CD4-positive, alpha-beta memory T cell (primary cell): ENCODE results near the gene DGKD. TPM values are rescaled to one million over a fixed set of nuclear protein-coding genes. Genes with fewer than 3 reads are reported as not detected.
A peak's percentile ranks its signal among the peaks of the same experiment; 100 is the strongest.

Source experiments
- CTCF ChIA-PET: fragments of 350-600 bp; sonication (Branson Sonifier 250); formaldehyde crosslinking; loops from one replicate; lab custom pipeline; 2021; ENCODE audit warnings: inconsistent platforms; ENCODE audit not compliant: partially characterized antibody; lab: Charles Lee
- POLR2A ChIA-PET: fragments of 350-600 bp; sonication (Branson Sonifier 250); formaldehyde crosslinking; loops from one replicate; lab custom pipeline; 2021; ENCODE audit not compliant: partially characterized antibody; lab: Charles Lee
- DNase-seq, 5 donors: peaks; one replicate each; pipeline versions ENCODE4 v3.0.0 to v3.0.0-alpha.2; 2020 to 2022; ENCODE audit warnings: mixed read lengths in 1 of 5
- H3K27ac ChIP-seq: one replicate; pipeline ENCODE4 v1.7.0; 2013; ENCODE audit warnings: low read depth, low read length
- H3K27me3 ChIP-seq: 2 replicates; pipeline ENCODE4 v1.7.0; 2013; ENCODE audit warnings: mild to moderate bottlenecking, low read length, moderate library complexity; ENCODE audit not compliant: insufficient read depth
- H3K36me3 ChIP-seq: 2 replicates; pipeline ENCODE4 v1.7.0; 2013; ENCODE audit warnings: mild to moderate bottlenecking, low read length, moderate library complexity; ENCODE audit not compliant: insufficient read depth
- H3K4me1 ChIP-seq: 2 replicates; pipeline ENCODE4 v1.7.0; 2013; ENCODE audit warnings: mild to moderate bottlenecking, low read length, moderate library complexity; ENCODE audit not compliant: insufficient read depth
- H3K4me3 ChIP-seq, 2 donors: one replicate each; pipeline ENCODE4 v1.7.0; 2013; ENCODE audit warnings: low read length in 2 of 2, mild to moderate bottlenecking in 1 of 2
- H3K9me3 ChIP-seq, 2 donors: one replicate each; pipeline ENCODE4 v1.7.0; 2013; ENCODE audit warnings: low read length in 2 of 2, control low read depth in 1 of 2; ENCODE audit not compliant: control insufficient read depth in 1 of 2
- H3K27ac Mint-ChIP-seq, 7 donors: one replicate each; pipeline ENCODE4 v1.8.0; 2020 to 2021; ENCODE audit warnings: mixed read lengths in 7 of 7, mild to moderate bottlenecking in 6 of 7, inconsistent platforms in 3 of 7, moderate library complexity in 3 of 7
- H3K27me3 Mint-ChIP-seq, 2 donors: one replicate each; pipeline ENCODE4 v1.8.0; 2020 to 2021; ENCODE audit warnings: mixed read lengths in 2 of 2
- H3K36me3 Mint-ChIP-seq, 2 donors: one replicate each; pipeline ENCODE4 v1.8.0; 2020 to 2021; ENCODE audit warnings: mixed read lengths in 2 of 2, inconsistent platforms in 1 of 2, mild to moderate bottlenecking in 1 of 2
- H3K4me1 Mint-ChIP-seq, 4 donors: one replicate each; pipeline ENCODE4 v1.8.0; 2020 to 2021; ENCODE audit warnings: mixed read lengths in 4 of 4, mild to moderate bottlenecking in 1 of 4
- H3K4me3 Mint-ChIP-seq, 8 donors: one replicate each; pipeline ENCODE4 v1.8.0; 2020 to 2021; ENCODE audit warnings: mixed read lengths in 8 of 8, mild to moderate bottlenecking in 7 of 8, moderate library complexity in 6 of 8, inconsistent platforms in 3 of 8
- H3K9me3 Mint-ChIP-seq, 8 donors: one replicate each; pipeline ENCODE4 v1.8.0; 2020 to 2021; ENCODE audit warnings: mixed read lengths in 8 of 8, mild to moderate bottlenecking in 5 of 8, inconsistent platforms in 3 of 8, moderate library complexity in 1 of 8
- intact Hi-C: fragments of 100-400 bp; cut with micrococcal nuclease; formaldehyde crosslinking; loops from one replicate; pipeline ENCODE4 v1.15.1; 2023
- polyA plus RNA-seq, 2 donors: library from polyadenylated mRNA; unstranded; fragments of 300-500 nt; fragmentation: Illumina TruSeq; gene quantifications; one replicate each; pipeline ENCODE4 v1.2.3, GENCODE V29; 2021
- total RNA-seq, 2 experiments: library from RNA; stranded (reverse); gene quantifications; one replicate each; pipeline ENCODE4 v1.2.3, GENCODE V29; 2021

DGKD gene
- total and polyA plus RNA-seq, 4 experiments from 2014 or later, result 8.9 to 136 (median 78.8) TPM

- no peaks in the 10 kb centered on the region for H3K27me3 ChIP-seq
- DNase-seq, result no peak
- no peaks in the 10 kb centered on the region for H3K9me3 ChIP-seq
- ChIA-PET POLR2A (interaction anchor here (1.0 to 10.4 kb wide), 2 partner anchors 8 to 13 kb away, joined by 3 to 225 read pairs; no protein-coding TSS in a partner anchor), CTCF (interaction anchor here (1.6 to 18.3 kb wide), 4 partner anchors 10 to 28 kb away, joined by 3 to 342 read pairs (median 16); no protein-coding TSS in a partner anchor)
- no peak overlapping the region for H3K4me3 ChIP-seq
- peaks cover 99% of the 10 kb centered on the region for H3K4me1 ChIP-seq
- Mint-ChIP-seq H3K4me1 (peaks cover 62 to 95% (median 83%) of the 10 kb centered on the region in 4 donors), H3K27ac (peak overlapping the region; percentile 71 to 90 (median 83)), H3K9me3 (peaks cover 0 to 2% (median 0%) of the 10 kb centered on the region in 8 donors), H3K27me3 (no peaks in the 10 kb centered on the region), H3K36me3 (peaks cover 11 to 16% of the 10 kb centered on the region in 2 donors), H3K4me3 (peak overlapping the region in 5 of 8 donors; percentile 13 to 80 (median 44))
- no peaks in the 10 kb centered on the region for H3K36me3 ChIP-seq
- intact Hi-C loops, result no loop called here
- peak overlapping the region; percentile 1 for H3K27ac ChIP-seq
Measured at GRCh38 chr2:233414273-233414654, 60.0 kb downstream of the DGKD start.

- Mint-ChIP-seq H3K27me3 (no peaks in the 10 kb centered on the region), H3K36me3 (peaks cover 16 to 17% of the 10 kb centered on the region in 2 donors), H3K4me1 (peaks cover 61 to 95% (median 83%) of the 10 kb centered on the region in 4 donors), H3K27ac (peak overlapping the region; percentile 81 to 92 (median 85)), H3K4me3 (peak overlapping the region in 6 of 8 donors; percentile 39 to 86 (median 76)), H3K9me3 (peaks cover 0 to 2% (median 0%) of the 10 kb centered on the region in 8 donors)
- Histone ChIP-seq H3K4me1 (peaks cover 99% of the 10 kb centered on the region), H3K36me3 (no peaks in the 10 kb centered on the region), H3K27ac (no peak overlapping the region), H3K27me3 (no peaks in the 10 kb centered on the region), H3K9me3 (no peaks in the 10 kb centered on the region), H3K4me3 (no peak overlapping the region)
- CTCF ChIA-PET, result interaction anchor here (1.6 to 18.3 kb wide), 4 partner anchors 10 to 27 kb away, joined by 3 to 342 read pairs (median 16); no protein-coding TSS in a partner anchor
- POLR2A ChIA-PET, result interaction anchor here (1.0 to 10.4 kb wide), 2 partner anchors 9 to 12 kb away, joined by 3 to 225 read pairs; no protein-coding TSS in a partner anchor
- no peak for DNase-seq
- intact Hi-C loops, result no loop called here
Measured at GRCh38 chr2:233414777-233415570, 60.7 kb downstream of the DGKD start.

GRCh38 chr2:233416199-233416598 is 61.9 kb downstream of the DGKD start:
- H3K4me3 Mint-ChIP-seq, result peak overlapping the region in 4 of 8 donors; percentile 16 to 80 (median 42)

GRCh38 chr2:233416706-233417105 is 62.4 kb downstream of the DGKD start:
- no peaks in the 10 kb centered on the region for H3K27me3 ChIP-seq
- Mint-ChIP-seq H3K4me3 (peak overlapping the region in 3 of 8 donors; percentile 33 to 52 (median 52)), H3K4me1 (peaks cover 63 to 95% (median 82%) of the 10 kb centered on the region in 4 donors), H3K27me3 (no peaks in the 10 kb centered on the region), H3K27ac (peak overlapping the region in 2 of 7 donors; percentile 26 to 96), H3K36me3 (peaks cover 16 to 17% of the 10 kb centered on the region in 2 donors), H3K9me3 (peaks cover 0 to 2% (median 0%) of the 10 kb centered on the region in 8 donors)
- ChIA-PET CTCF (interaction anchor here (0.8 to 18.3 kb wide), 5 partner anchors 9 to 26 kb away, joined by 3 to 342 read pairs (median 3); no protein-coding TSS in a partner anchor), POLR2A (interaction anchor here (1.0 to 10.4 kb wide), 4 partner anchors 10 to 165 kb away, joined by 3 to 225 read pairs (median 4); partner anchors contain the start of gene ATG16L1)
- H3K4me1 ChIP-seq, result peaks cover 99% of the 10 kb centered on the region
- H3K4me3 ChIP-seq, result no peak overlapping the region
- H3K27ac ChIP-seq, result no peak overlapping the region
- no peaks in the 10 kb centered on the region for H3K36me3 ChIP-seq
- intact Hi-C loops, result no loop called here
- H3K9me3 ChIP-seq, result no peaks in the 10 kb centered on the region
- DNase-seq, result no peak

More at GRCh38 chr2:233416199-233416598, 61.9 kb downstream of the DGKD start:
- no peaks in the 10 kb centered on the region for H3K36me3 ChIP-seq
- Mint-ChIP-seq H3K27me3 (no peaks in the 10 kb centered on the region), H3K36me3 (peaks cover 16 to 17% of the 10 kb centered on the region in 2 donors), H3K27ac (peak overlapping the region in 6 of 7 donors; percentile 26 to 83 (median 59)), H3K9me3 (peaks cover 0 to 2% (median 0%) of the 10 kb centered on the region in 8 donors), H3K4me1 (peaks cover 61 to 95% (median 82%) of the 10 kb centered on the region in 4 donors)
- no peak overlapping the region for H3K27ac ChIP-seq
- ChIA-PET CTCF (interaction anchor here (0.8 to 18.3 kb wide), 6 partner anchors 10 to 26 kb away, joined by 3 to 342 read pairs (median 3); no protein-coding TSS in a partner anchor), POLR2A (interaction anchor here (1.0 to 10.4 kb wide), 4 partner anchors 10 to 165 kb away, joined by 3 to 225 read pairs (median 4); partner anchors contain the start of gene ATG16L1)
- no peak for DNase-seq
- H3K4me3 ChIP-seq, result no peak overlapping the region
- no peaks in the 10 kb centered on the region for H3K27me3 ChIP-seq
- H3K4me1 ChIP-seq, result peaks cover 99% of the 10 kb centered on the region
- no peaks in the 10 kb centered on the region for H3K9me3 ChIP-seq
- intact Hi-C loops, result no loop called here

- H3K4me3 Mint-ChIP-seq, result peak overlapping the region in 5 of 8 donors; percentile 27 to 57 (median 43)
- peaks cover 69 to 97% (median 86%) of the 10 kb centered on the region in 4 donors for H3K4me1 Mint-ChIP-seq
- DNase-seq, result no peak
- peak overlapping the region in 3 of 7 donors; percentile 51 to 96 (median 94) for H3K27ac Mint-ChIP-seq
- no peak overlapping the region for H3K27ac ChIP-seq
- H3K36me3 Mint-ChIP-seq, result peaks cover 16 to 21% of the 10 kb centered on the region in 2 donors
- H3K36me3 ChIP-seq, result no peaks in the 10 kb centered on the region
- intact Hi-C loops, result no loop called here
- H3K27me3 ChIP-seq, result no peaks in the 10 kb centered on the region
- peaks cover 0 to 3% (median 0%) of the 10 kb centered on the region in 8 donors for H3K9me3 Mint-ChIP-seq
- peaks cover 100% of the 10 kb centered on the region for H3K4me1 ChIP-seq
- no peaks in the 10 kb centered on the region for H3K27me3 Mint-ChIP-seq
- ChIA-PET CTCF (interaction anchor here (1.5 to 18.3 kb wide), 5 partner anchors 9 to 28 kb away, joined by 3 to 342 read pairs (median 28); no protein-coding TSS in a partner anchor), POLR2A (interaction anchor here (1.5 to 10.4 kb wide), 4 partner anchors 9 to 149 kb away, joined by 3 to 225 read pairs (median 18); no protein-coding TSS in a partner anchor)
- H3K4me3 ChIP-seq, result no peak overlapping the region
- no peaks in the 10 kb centered on the region for H3K9me3 ChIP-seq
Measured at GRCh38 chr2:233417282-233417681, 63.0 kb downstream of the DGKD start.

- Histone ChIP-seq H3K36me3 (no peaks in the 10 kb centered on the region), H3K27ac (peak overlapping the region; percentile 71)
- DNase-seq, result no peak
Measured at GRCh38 chr2:233418052-233418760, 63.9 kb downstream of the DGKD start.

More at GRCh38 chr2:233418052-233418760, 63.9 kb downstream of the DGKD start:
- H3K27ac Mint-ChIP-seq, result peak overlapping the region; percentile 93 to 99 (median 96)
- intact Hi-C loops, result loop anchor here (2.0 kb wide), 1 partner anchor 25 kb away; no protein-coding TSS in a partner anchor
- H3K4me3 ChIP-seq, result peak overlapping the region in 1 of 2 donors; percentile 56
- H3K27me3 ChIP-seq, result no peaks in the 10 kb centered on the region
- CTCF ChIA-PET, result interaction anchor here (1.0 to 18.3 kb wide), 4 partner anchors 14 to 566 kb away, joined by 3 to 342 read pairs (median 81); no protein-coding TSS in a partner anchor
- H3K4me3 Mint-ChIP-seq, result peak overlapping the region; percentile 87 to 99 (median 92)
- H3K9me3 ChIP-seq, result no peaks in the 10 kb centered on the region
- POLR2A ChIA-PET, result interaction anchor here (0.6 to 10.4 kb wide), 17 partner anchors 11 to 342 kb away, joined by 3 to 225 read pairs (median 4); no protein-coding TSS in a partner anchor
- no peaks in the 10 kb centered on the region for H3K27me3 Mint-ChIP-seq
- H3K36me3 Mint-ChIP-seq, result peaks cover 20 to 22% of the 10 kb centered on the region in 2 donors
- peaks cover 0 to 3% (median 0%) of the 10 kb centered on the region in 8 donors for H3K9me3 Mint-ChIP-seq
- H3K4me1 ChIP-seq, result peaks cover 100% of the 10 kb centered on the region
- H3K4me1 Mint-ChIP-seq, result peaks cover 74 to 99% (median 87%) of the 10 kb centered on the region in 4 donors
